Psoas muscle (tissue), 8 donors: ENCODE results near the gene SAMSN1. TPM values are rescaled to one million over a fixed set of nuclear protein-coding genes. Genes with fewer than 3 reads are reported as not detected.
"Not testable (repeated sequence)": the region's sequence is repeated elsewhere in the genome, so short reads cannot be mapped to it uniquely, and the experiment has no call there.

Source experiments
- ATAC-seq, 4 donors: fragments of 200-7000 bp; cut with Tn5 transposase; one replicate each; pipeline ENCODE4 v1.9.1; 2020; ENCODE audit warnings: moderate library complexity in 3 of 4, mild to moderate bottlenecking in 2 of 4
- DNase-seq, 2 donors: peaks; one replicate each; pipeline ENCODE4 v3.0.0-alpha.2; 2020
- H3K27ac ChIP-seq: fragments of 200-600 bp; one replicate; pipeline ENCODE4 v1.8.0; 2022
- H3K27me3 ChIP-seq, 3 donors: fragments of 200-600 bp in 1 of 3; one replicate each; pipeline versions ENCODE4 v1.6.1 to v1.8.0; 2013 to 2022; ENCODE audit warnings: low read length in 2 of 3, mild to moderate bottlenecking in 2 of 3, moderate library complexity in 1 of 3; ENCODE audit not compliant: insufficient read depth in 3 of 3
- H3K36me3 ChIP-seq, 2 donors: fragments of 200-600 bp in 1 of 2; one replicate each; pipeline versions ENCODE4 v1.6.1 to v1.8.0; 2013 to 2022; ENCODE audit warnings: low read depth in 1 of 2, mild to moderate bottlenecking in 1 of 2, moderate library complexity in 1 of 2; ENCODE audit not compliant: insufficient read depth in 1 of 2
- H3K4me1 ChIP-seq: fragments of 200-600 bp; one replicate; pipeline ENCODE4 v1.8.0; 2022
- H3K4me3 ChIP-seq: fragments of 200-600 bp; one replicate; pipeline ENCODE4 v1.8.0; 2022; ENCODE audit warnings: mild to moderate bottlenecking
- H3K9me3 ChIP-seq: fragments of 200-600 bp; one replicate; pipeline ENCODE4 v1.8.0; 2022
- CTCF ChIP-seq: fragments of 200-600 bp; IDR thresholded peaks from one replicate; pipeline ENCODE4 v1.8.0; 2022; ENCODE audit warnings: antibody characterized with exemption
- WGBS, 3 donors: extraction: QIAGEN DNeasy Blood & Tissue Kit; methylation state at CpG; one replicate each; pipeline versions ENCODE4 v1.1.6 to v1.1.7; 2013; 5-methylcytosine and 5-hydroxymethylcytosine counted together
- intact Hi-C, 2 donors: fragments of 100-400 bp; cut with DNase I; formaldehyde crosslinking; loops; one replicate each; pipeline versions ENCODE4 v1.11.0 to v1.14.2; 2022
- polyA plus RNA-seq, 3 donors: library from polyadenylated mRNA; stranded (reverse); fragments of 200-250 nt; gene quantifications; one replicate each; pipeline ENCODE4 v1.2.3, GENCODE V29; 2013
- total RNA-seq, 4 donors: library from RNA; stranded (reverse); fragmentation: NEBNext Ultra II Directional in 2 of 4; extraction: Animal tissue kit (Norgen Biotek cat#: 25700) in 2 of 4; gene quantifications; one replicate each; pipeline versions ENCODE4 v1.2.1 to v1.2.4, GENCODE V29; 2021 to 2023
- donor health status: healthy with polysubstance abuse.
- donor health status: DM: no; HTN: no; CAD: no; lungs with moderate emphysema.
- donor health status: Bipolar disorder and iron deficiency.
- donor health status: healthy.
- donor health status: DM: yes; HTN: yes; CAD: no.
- donor health status: DM: no; HTN: no; CAD: no.
- donor health status: DM: no; HTN: no; CAD: no.
- donor health status: DM: yes; HTN: yes; CAD: no.

The SAMSN1 gene
- total and polyA plus RNA-seq, 7 donors = 0.31 to 1.8 (median 0.65) TPM

- Histone ChIP-seq H3K4me1 (no peaks in the 10 kb centered on the region), H3K9me3 (no peaks in the 10 kb centered on the region), H3K27ac (no peak overlapping the region), H3K36me3 (no peaks in the 10 kb centered on the region), H3K4me3 (no peak overlapping the region), H3K27me3 (no peaks in the 10 kb centered on the region)
- ATAC-seq = no peak
- no peak for TF ChIP-seq CTCF
- intact Hi-C loops = no loop called here
- DNase-seq = no peak
- WGBS, 3 donors = 52 to 60% (median 52%) methylated on average over 7 of the region's 7 CpGs
These were observed 25.6 kb downstream of the SAMSN1 start for GRCh38 chr21:14520535-14520934.

- intact Hi-C loops = no loop called here
- no peak for TF ChIP-seq CTCF
- 67 to 73% (median 70%) methylated on average over 1 of the region's 1 CpG for WGBS, 3 donors
These were observed 27.1 kb downstream of the SAMSN1 start for GRCh38 chr21:14519000-14519399.

GRCh38 chr21:14513804-14514203 is 32.3 kb downstream of the SAMSN1 start:
- Histone ChIP-seq H3K9me3 (no peaks in the 10 kb centered on the region), H3K27me3 (no peaks in the 10 kb centered on the region), H3K4me1 (no peaks in the 10 kb centered on the region), H3K4me3 (no peak overlapping the region), H3K27ac (no peak overlapping the region), H3K36me3 (no peaks in the 10 kb centered on the region)
- intact Hi-C loops = no loop called here
- no peak for TF ChIP-seq CTCF
- ATAC-seq = no peak
- DNase-seq = no peak
- 87 to 92% (median 87%) methylated on average over 1 of the region's 1 CpG for WGBS, 3 donors

More at GRCh38 chr21:14519000-14519399, 27.1 kb downstream of the SAMSN1 start:
- no peak overlapping the region for H3K4me3 ChIP-seq
- DNase-seq = no peak
- H3K27ac ChIP-seq = no peak overlapping the region
- no peaks in the 10 kb centered on the region for H3K9me3 ChIP-seq
- no peaks in the 10 kb centered on the region for H3K27me3 ChIP-seq
- ATAC-seq = no peak
- no peaks in the 10 kb centered on the region for H3K36me3 ChIP-seq
- no peaks in the 10 kb centered on the region for H3K4me1 ChIP-seq

- H3K4me3 ChIP-seq, H3K27ac ChIP-seq, H3K4me1 ChIP-seq, DNase-seq, H3K36me3 ChIP-seq, ATAC-seq, H3K27me3 ChIP-seq, intact Hi-C loops, H3K9me3 ChIP-seq: not testable (repeated sequence)
- WGBS, 3 donors = 76 to 86% (median 79%) methylated on average over 2 of the region's 2 CpGs
These were observed 39.2 kb downstream of the SAMSN1 start for GRCh38 chr21:14506859-14507457.

GRCh38 chr21:14500873-14501272 is 45.2 kb downstream of the SAMSN1 start:
- ATAC-seq (no peak), DNase-seq (no peak)
- H3K4me3 ChIP-seq = no peak overlapping the region
- peaks cover 0 to 2% (median 0%) of the 10 kb centered on the region in 3 donors for H3K27me3 ChIP-seq
- H3K36me3 ChIP-seq = no peaks in the 10 kb centered on the region
- H3K9me3 ChIP-seq = no peaks in the 10 kb centered on the region
- TF ChIP-seq CTCF = no peak
- intact Hi-C loops = no loop called here
- H3K4me1 ChIP-seq = no peaks in the 10 kb centered on the region
- H3K27ac ChIP-seq = no peak overlapping the region
- 84 to 90% (median 90%) methylated on average over 2 of the region's 2 CpGs for WGBS, 3 donors
